WI38 (cell line): ENCODE data around the gene ATPAF1.

Experiments
- H3K4me3 ChIP-seq: 2 replicates; pipeline ENCODE4 v1.5.1; 2011; ENCODE audit warnings: low read depth, mild to moderate bottlenecking, control low read depth, low read length
- CTCF ChIP-seq: IDR thresholded peaks from 2 replicates; pipeline ENCODE4 v1.5.1; 2012; ENCODE audit warnings: low read depth, mild to moderate bottlenecking, control low read depth, low read length

The ATPAF1 gene

GRCh38 chr1:46689356-46689755, 21.2 kb upstream of the ATPAF1 start:
- TF ChIP-seq CTCF, result no peak
- no peak overlapping the region for H3K4me3 ChIP-seq

DNA sequence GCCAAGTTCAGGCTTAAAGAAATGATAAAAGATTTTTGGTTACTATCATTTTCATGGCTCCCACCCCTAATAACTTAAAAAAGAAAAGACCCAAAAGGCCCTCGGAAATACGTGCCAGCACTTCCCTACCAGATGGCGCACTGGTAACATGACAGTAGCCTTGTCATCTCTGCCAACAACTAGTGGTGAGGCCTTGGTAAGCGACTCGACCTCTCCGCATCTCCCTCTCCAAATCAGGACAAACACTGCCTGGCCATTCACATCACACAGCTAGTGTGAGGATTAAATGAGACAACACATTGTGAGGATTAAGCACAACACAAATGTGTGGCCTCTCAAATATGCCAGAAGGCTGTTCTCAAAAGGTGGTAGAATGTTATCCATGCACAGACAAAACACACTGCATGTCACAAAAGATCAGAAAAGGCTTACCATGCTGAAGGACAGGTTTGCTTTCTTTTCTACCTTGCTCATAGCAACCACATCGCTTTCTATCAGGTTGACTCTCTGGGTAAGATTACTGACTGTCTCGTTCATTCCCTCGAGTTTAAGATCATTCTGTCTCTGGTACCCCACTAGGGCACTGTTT, 19.9 kb upstream of the ATPAF1 start:
- H3K4me3 ChIP-seq, result no peak overlapping the region
- TF ChIP-seq CTCF, result no peak

DNA sequence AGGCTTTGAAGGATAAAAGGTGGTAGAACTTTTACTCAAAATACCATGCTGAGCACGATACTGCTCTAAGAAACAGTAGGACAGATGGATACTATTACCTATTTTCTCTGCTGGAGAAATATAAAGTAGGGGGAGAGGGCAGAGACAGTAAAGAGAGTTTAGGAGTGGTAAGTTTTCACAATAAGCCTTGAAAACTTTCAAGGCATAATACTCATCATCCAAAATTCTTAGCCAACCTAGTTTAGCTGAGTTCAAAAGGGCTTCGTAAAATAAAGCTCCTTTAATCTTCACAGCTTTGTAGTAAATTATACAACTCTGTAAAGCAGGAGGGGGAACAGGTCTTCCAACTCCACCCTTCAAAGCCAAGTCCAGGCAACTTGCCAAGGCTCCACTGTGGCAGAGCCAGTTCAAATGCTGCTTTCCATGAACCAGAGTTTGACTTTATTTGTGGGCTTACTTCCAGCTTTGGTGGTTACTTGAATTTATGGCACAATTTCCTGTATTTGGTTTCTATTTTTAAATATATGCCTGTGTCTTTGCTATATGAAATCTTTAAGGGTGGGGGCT, 19.0 kb upstream of the ATPAF1 start:
- no peak for TF ChIP-seq CTCF
- H3K4me3 ChIP-seq, result no peak overlapping the region

DNA sequence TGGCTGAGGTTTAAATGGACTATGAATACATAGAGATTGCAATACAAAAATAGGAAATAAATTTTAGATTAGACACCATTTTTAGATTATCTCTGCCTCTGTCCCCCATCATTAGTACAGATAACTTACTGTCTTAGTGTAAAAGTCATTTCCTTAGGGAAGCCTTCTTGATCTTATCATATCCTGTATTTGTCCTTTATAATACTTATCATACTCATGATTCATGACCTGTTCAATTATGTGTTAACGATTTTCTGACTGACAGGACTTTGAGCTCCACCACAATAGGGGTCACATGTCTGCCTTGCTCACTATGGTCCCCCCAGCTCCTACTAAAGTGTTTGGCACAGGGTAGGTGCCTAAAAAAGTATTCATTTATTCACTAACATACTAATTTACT, 18.1 kb upstream of the ATPAF1 start:
- no peak overlapping the region for H3K4me3 ChIP-seq
- TF ChIP-seq CTCF, result no peak

GRCh38 chr1:46684670-46685069, 16.5 kb upstream of the ATPAF1 start:
- H3K4me3 ChIP-seq, result no peak overlapping the region
- no peak for TF ChIP-seq CTCF

DNA sequence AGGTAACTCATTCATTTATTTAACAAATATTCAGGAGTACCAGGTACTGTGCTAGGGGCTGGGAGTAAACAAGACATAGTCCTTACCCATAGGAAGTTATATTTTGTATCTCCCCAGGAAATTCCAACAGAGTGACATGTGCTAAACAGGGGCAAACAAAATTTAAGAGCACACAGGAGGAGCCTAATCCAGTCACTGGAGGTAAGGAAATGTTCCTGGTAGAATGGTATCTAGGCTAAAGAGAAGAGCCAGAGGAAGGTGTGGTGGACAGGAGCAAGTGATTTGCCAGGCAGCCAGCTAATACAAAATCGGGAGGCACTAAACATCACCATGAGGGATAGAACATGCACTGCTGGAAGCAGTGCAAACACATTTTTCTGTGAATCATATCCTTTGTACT, 13.9 kb upstream of the ATPAF1 start:
- no peak for TF ChIP-seq CTCF
- H3K4me3 ChIP-seq, result no peak overlapping the region

- no peak for TF ChIP-seq CTCF
- no peak overlapping the region for H3K4me3 ChIP-seq
These were observed 13.3 kb upstream of the ATPAF1 start for GRCh38 chr1:46681333-46682034.
